GM21381 (cell line): ENCODE measurements around the gene APBA2.

Experiments used
- ATAC-seq: cut with Tn5 transposase; IDR thresholded peaks from one replicate; pipeline ENCODE4 v1.9.1; 2021; ENCODE audit warnings: mild to moderate bottlenecking, moderate library complexity; ENCODE audit not compliant: unreplicated experiment

APBA2 gene

GRCh38 chr15:29072444-29072843 lies 186.7 kb downstream of the APBA2 start:
- no peak for ATAC-seq

GRCh38 chr15:29074045-29074444 lies 188.3 kb downstream of the APBA2 start:
- ATAC-seq, result no peak

DNA sequence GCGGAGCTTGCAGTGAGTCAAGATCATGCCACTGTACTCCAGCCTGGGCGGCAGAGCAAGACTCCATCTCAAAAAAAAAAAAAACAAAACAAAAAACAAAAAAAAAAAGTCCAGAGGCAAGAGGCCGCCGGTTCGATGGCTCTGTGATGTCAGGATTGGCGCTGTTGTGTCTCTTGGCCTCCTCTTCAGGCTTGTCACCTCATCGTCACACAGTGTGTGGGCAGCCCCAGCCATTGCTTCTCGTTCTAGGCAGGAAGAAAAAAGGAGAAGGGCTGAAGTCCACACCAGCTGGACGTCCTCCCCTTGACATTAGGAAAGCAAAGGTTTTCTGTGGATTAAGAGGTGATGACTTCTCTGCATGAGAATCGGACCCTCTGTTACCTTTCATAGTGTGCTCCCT lies 192.8 kb downstream of the APBA2 start:
- no peak for ATAC-seq

GRCh38 chr15:29079479-29079878 lies 193.7 kb downstream of the APBA2 start:
- ATAC-seq, result no peak

DNA sequence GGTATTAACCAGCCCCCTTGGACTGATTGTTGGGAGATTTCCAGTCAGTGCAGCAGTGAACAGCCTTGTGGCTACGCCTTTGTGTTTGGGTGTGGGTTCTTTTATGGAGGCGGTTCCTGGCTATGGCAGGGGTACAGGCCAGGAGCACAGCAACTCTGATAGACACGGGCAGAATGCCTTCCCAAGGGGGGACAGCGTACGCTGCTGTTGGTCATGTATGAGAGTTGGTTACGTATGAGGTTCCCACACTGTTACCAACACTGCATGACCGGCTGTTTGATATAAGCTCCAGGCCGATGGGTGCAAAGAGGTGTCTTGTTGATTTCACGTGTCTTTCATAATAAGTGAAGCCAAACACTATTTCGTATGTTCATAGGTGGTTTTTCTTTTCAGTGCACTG lies 196.0 kb downstream of the APBA2 start:
- ATAC-seq, result no peak

GRCh38 chr15:29083161-29083560 lies 197.4 kb downstream of the APBA2 start:
- no peak for ATAC-seq

DNA sequence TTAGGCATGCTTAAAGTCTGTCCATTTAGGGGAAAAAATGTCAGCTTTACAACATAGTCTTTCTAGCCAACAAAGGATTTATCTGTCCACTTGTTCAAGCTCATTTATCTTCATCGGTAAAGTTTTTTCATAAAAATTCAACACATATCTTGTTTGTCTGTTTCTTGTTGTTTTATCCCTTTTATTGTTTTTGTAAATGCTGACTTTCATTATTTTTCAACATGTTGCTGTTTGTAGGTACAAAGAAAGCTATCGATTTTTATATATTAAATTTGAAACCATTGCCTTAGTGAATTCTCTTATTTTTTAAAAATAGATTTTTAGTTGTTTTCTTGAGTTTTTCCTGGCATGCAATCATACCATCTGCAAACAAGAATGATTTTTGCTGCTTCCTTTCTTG lies 198.1 kb downstream of the APBA2 start:
- no peak for ATAC-seq

- no peak for ATAC-seq
Observed at GRCh38 chr15:29086001-29086400, 200.2 kb downstream of the APBA2 start.

GRCh38 chr15:29086891-29087290 lies 201.1 kb downstream of the APBA2 start:
- no peak for ATAC-seq

DNA sequence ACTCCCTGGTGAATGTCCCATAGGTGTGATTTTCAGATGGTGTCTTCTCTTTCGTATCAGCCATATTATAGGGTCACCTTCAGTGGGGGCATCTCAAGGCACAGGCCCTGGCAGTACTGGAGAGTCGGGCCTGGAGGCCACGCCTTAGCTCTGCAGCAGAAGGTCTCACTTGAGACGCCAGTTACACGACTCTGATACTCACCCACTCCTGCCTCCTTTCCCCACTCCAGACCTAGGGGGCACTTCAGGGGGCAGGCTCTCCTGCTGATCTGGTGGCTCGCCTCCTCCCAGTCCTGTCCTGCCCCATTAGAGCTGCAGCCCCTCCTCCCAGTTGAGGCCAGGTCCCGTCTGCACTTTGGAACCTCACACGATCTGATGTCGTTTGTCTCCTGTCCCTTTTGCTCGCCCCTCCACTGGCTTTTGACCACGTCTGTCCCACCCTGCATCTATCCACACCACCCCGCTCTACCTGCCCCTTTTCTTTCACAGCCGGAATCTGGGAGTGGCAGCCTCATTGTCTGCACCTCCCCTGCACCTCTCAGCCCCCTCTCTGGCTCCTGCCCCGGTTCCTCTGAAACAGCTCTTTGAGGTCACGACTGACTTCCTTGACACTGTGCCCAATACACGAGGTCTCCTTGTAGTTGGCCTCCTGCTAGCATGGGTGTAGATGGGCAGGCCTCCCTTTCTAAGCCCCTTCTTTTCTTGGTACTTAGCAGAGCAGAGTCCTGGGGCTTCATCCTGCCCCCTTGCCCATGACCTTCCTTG lies 201.9 kb downstream of the APBA2 start:
- no peak for ATAC-seq

DNA sequence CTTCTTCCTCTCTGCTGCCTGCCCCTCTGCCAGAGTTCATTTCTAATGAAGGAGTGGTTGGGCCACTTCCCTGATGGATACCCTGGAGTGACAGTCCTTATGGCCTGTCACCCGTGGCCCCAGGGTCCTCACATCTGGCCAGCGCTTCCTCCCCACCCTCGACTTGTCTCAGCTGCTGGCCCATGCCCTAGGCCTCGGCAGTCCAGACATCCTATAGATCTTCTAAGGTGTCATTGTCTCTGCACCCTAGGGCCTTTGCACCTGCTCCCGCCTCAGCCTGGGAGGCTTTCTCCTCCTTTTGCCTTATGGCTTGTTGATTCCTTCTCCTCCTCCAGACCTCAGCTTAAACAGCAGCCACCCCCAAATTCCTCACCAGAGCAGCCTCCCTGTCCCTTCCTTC lies 202.9 kb downstream of the APBA2 start:
- no peak for ATAC-seq

- no peak for ATAC-seq
Observed at GRCh38 chr15:29089731-29090616, 204.2 kb downstream of the APBA2 start.

DNA sequence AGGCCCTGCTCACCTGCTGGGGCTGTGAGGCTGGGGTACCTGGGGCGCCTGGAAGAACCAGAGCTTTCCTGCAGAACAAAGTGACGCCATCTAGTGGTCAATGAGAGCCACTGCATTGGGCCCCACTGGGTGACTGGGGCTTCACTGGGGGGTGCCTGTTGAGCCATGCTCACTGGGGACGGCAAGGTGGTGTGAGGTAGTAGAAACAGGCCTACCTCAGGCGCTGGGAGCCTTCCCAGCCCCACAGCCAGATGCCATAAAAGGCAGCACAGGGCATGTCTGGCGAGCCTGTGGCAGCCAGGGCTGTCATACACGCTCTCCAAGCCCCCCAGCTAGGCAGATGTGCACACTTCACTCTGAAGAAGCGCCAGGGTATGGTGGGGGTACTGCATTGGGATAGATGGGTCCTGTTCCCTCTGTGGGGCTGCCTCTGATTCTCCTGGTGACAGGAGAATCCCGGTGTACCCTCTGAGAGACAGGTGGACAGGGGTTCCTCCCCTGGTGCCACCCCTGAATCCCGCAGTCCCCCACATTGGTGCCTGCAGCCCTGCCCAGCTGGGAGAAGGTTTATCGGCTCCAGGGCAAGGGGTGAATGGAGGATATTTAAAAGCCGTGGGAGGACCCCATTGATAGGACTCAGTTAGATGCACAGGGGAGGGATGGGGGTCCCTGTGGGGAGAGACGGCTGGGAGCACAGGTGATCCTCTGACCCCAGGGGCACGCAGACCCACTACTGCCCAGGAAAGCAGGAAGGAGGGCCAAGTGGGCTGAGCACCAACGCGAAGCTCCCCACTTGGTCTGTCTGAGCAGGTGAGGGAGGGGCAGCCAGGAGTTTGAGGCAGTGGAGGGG lies 205.1 kb downstream of the APBA2 start:
- ATAC-seq, result no peak

DNA sequence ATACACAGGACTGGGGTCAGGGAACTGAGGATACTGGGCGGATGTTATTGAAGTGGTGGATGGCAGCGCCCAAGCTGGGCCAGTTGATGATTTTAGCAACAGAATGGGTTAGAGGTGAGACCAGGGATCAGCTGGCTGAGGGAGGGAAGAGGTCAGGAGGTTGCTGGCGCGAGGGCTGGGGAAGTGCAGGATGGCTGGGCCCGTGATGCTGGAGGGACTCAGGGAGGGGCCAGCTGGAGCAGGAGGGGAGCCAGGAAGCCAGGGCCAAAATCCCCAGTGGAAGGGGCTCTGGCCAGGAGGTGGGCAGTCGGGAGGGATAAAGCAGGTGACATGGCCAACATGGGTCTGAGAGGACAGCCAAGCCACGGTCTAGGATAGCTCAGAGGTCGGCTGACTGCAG lies 205.9 kb downstream of the APBA2 start:
- ATAC-seq, result no peak

GRCh38 chr15:29092376-29093064 lies 206.7 kb downstream of the APBA2 start:
- ATAC-seq, result no peak

- ATAC-seq, result no peak
Observed at GRCh38 chr15:29093065-29093435, 207.3 kb downstream of the APBA2 start.

GRCh38 chr15:29093696-29094343 lies 208.0 kb downstream of the APBA2 start:
- ATAC-seq, result no peak

DNA sequence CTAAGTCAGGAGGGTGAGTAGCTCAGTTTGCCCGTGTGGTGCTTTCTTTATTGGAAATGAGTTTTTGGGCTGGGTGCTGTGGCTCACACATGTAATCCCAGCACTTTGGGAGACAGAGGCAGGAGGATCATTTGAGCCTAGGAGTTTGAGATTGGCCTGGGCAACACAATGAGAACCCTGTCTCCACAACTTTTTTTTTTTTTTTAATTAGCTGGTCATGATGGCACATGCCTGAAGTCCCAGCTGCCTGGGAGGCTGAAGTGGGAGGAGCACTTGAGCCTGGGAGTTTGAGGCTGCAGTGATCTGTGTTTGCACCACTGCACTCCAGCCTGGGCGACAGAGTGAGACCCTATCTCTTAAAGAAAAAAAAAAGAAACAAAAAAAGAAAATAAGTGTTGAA lies 208.9 kb downstream of the APBA2 start:
- ATAC-seq, result no peak

DNA sequence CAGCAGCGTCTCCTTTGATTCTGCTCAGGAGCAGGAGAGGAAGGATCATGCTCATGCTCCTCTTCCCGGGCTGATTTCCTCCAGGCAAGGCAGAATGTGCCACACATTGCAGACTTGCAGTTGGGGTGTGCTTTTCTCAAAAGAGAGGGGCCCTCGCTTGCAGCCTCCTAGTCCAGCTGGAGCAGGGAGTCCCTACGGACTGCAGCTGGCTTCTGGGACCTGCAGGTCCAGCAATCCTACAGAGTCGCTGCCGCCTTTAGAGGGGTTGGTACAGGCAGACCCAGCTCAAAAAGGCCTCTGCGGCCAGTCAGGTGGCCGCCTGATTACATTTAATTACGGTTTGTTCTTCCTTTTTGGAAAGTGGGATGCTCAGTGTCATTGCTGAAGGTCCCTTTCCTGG lies 210.0 kb downstream of the APBA2 start:
- no peak for ATAC-seq

- no peak for ATAC-seq
Observed at GRCh38 chr15:29097168-29097567, 211.4 kb downstream of the APBA2 start.
